ENCODE data around the gene MUC5AC.
"Not testable (repeated sequence)": the region's sequence is repeated elsewhere in the genome, so short reads cannot be mapped to it uniquely, and the experiment has no call there.

The MUC5AC gene

DNA sequence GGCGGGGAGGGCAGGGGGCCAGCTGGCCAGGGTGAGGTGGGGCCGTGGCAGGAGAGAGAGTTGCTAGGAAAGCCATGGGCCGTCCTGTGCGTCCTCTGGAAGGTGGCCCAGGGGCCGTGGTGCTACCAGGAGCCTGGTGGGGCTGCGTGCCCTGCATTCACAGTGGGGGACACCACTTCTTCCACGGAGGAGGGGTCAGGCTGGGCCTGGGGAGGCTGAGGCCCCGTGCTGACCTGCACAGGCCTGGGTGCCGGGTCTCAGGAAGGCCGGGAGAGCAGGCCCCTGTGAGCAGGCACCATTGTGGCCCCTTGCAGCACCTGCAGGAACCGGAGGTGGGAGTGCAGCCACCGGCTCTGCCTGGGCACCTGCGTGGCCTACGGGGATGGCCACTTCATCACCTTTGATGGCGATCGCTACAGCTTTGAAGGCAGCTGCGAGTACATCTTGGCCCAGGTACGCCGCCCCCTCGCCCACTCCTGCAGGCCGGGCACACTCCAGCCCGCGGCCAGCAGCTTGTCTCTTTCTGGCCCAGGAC lies 77.1 kb downstream of the MUC5AC start:
- DNase-seq (ENCODE audit: low read depth in 2 of 2, low spot score in 1 of 2): no peak

DNA sequence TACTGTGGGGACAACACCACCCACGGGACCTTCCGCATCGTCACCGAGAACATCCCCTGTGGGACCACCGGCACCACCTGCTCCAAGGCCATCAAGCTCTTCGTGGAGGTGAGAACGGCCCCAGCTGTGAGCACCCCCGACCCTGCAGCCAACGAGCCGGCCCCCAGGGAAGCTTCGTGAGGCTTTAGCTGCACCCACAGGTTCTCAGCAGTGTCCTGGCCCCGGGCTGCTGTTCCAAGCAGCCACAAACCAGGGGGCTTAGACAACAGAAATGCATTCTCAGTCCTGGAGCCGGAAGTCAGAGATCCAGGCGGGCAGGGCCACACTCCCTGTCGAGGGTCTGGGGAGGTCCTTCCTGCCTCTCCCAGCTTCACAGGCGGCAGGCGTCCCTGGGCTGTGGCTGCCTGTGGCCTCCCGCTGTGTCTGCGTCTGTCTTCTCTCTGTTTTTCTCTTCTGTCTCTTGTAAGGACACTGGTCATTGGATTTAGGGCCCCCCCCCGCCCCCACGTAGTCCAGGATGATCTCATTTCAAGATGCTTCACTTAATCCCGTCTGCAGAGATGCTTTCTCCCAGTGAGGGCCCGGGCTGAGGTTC lies 77.7 kb downstream of the MUC5AC start:
- no peak for DNase-seq (ENCODE audit: low read depth in 2 of 2, low spot score in 1 of 2)

- no peak for DNase-seq (ENCODE audit: low read depth in 2 of 2, low spot score in 1 of 2)
Measured at GRCh38 chr11:1235901-1236315, 78.2 kb downstream of the MUC5AC start.

GRCh38 chr11:1236316-1237127 lies 78.8 kb downstream of the MUC5AC start:
- no peak for DNase-seq (ENCODE audit: low read depth in 2 of 2, low spot score in 1 of 2)

DNA sequence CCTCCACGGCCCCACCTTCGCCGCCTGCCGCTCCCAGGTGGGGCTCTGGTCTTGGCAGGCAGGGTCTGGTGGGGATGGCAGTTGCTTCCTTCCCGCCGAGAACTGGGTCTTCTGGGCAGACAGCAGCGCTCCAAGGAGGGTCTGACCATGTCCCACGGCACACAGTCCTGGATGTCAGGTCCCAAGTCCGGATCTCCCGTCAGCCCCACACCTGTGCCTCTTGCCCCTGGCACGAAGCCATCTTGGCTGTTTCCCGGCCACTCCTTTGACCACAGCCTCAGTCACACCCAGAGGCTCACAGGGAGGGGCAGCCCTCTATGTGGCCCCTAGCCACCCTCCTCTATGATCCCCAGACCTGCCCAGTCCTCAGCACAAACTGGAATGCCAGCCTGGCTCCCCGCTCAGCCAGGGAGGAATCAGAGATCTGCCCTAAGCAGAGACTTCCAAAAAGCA lies 79.4 kb downstream of the MUC5AC start:
- no peak for DNase-seq (ENCODE audit: low read depth in 2 of 2, low spot score in 1 of 2)

DNA sequence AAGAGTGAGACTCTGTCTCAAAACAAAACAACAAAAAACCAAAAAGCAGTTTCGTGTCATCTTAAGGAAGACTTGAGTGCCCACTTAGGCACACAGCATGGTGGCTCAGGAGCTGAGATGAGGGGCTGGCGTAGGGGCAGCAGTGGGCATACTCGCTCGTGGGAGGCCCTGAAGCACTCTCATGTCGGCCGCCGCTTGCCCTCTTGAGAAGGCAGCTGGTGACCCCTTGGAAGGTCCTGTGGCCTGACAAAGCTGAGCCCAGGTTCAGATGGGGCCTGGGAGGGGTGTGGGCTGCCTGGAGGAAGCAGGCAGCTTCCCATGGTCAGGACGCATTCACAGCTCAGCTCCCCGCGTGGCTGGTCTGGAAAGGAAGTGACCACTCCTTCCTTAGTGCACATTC lies 80.1 kb downstream of the MUC5AC start:
- DNase-seq (ENCODE audit: low read depth in 2 of 2, low spot score in 1 of 2): no peak

GRCh38 chr11:1238767-1239595 lies 81.2 kb downstream of the MUC5AC start:
- no peak for DNase-seq (ENCODE audit: low read depth in 2 of 2, low spot score in 1 of 2)

DNA sequence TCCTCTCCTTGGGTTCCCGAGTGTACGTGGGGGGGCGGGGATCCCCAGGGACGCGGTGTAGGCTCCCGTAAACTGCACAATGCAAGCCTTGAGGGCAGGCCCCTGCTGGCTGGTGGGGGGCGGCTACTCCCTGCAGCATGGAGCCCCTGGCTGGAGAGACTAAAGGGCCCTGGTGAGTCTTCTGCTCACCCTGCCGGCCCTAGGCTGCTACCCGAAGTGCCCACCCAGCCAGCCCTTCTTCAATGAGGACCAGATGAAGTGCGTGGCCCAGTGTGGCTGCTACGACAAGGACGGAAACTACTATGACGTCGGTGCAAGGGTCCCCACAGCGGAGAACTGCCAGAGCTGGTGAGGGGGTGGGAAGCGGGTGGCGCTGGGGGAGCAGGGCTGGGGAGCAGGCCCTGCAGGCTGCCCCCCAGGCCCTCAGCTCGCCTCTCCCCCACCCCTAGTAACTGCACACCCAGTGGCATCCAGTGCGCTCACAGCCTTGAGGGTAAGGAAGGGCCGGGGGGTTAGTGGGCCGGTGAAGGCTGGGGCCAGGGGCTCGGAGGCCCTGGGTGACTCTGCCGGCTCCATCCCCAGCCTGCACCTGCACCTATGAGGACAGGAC lies 81.9 kb downstream of the MUC5AC start:
- DNase-seq (ENCODE audit: low read depth in 2 of 2, low spot score in 1 of 2): no peak

GRCh38 chr11:1240771-1241170 lies 83.0 kb downstream of the MUC5AC start:
- no peak for DNase-seq (ENCODE audit: low read depth in 2 of 2, low spot score in 1 of 2)

- no peak for DNase-seq (ENCODE audit: low read depth in 2 of 2, low spot score in 1 of 2)
Measured at GRCh38 chr11:1241706-1242105, 84.0 kb downstream of the MUC5AC start.

DNA sequence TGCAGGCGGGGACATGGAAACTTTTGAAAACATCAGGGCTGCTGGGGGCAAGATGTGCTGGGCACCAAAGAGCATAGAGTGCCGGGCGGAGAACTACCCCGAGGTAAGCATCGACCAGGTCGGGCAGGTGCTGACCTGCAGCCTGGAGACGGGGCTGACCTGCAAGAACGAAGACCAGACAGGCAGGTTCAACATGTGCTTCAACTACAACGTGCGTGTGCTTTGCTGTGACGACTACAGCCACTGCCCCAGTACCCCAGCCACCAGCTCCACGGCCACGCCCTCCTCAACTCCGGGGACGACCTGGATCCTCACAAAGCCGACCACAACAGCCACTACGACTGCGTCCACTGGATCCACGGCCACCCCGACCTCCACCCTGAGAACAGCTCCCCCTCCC lies 84.5 kb downstream of the MUC5AC start:
- DNase-seq (ENCODE audit: low read depth in 2 of 2, low spot score in 1 of 2): no peak

DNA sequence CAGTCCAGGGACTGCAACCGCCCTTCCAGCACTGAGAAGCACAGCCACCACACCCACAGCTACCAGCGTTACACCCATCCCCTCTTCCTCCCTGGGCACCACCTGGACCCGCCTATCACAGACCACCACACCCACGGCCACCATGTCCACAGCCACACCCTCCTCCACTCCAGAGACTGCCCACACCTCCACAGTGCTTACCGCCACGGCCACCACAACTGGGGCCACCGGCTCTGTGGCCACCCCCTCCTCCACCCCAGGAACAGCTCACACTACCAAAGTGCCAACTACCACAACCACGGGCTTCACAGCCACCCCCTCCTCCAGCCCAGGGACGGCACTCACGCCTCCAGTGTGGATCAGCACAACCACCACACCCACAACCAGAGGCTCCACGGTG lies 85.0 kb downstream of the MUC5AC start:
- DNase-seq (ENCODE audit: low read depth in 2 of 2, low spot score in 1 of 2): not testable (repeated sequence)

DNA sequence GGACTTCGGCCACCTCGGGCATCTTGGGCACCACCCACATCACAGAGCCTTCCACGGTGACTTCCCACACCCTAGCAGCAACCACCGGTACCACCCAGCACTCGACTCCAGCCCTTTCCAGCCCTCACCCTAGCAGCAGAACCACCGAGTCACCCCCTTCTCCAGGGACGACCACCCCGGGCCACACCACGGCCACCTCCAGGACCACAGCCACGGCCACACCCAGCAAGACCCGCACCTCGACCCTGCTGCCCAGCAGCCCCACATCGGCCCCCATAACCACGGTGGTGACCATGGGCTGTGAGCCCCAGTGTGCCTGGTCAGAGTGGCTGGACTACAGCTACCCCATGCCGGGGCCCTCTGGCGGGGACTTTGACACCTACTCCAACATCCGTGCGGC lies 85.8 kb downstream of the MUC5AC start:
- DNase-seq (ENCODE audit: low read depth in 2 of 2, low spot score in 1 of 2): not testable (repeated sequence)

- DNase-seq (ENCODE audit: low read depth in 2 of 2, low spot score in 1 of 2): not testable (repeated sequence)
Measured at GRCh38 chr11:1244557-1244956, 86.8 kb downstream of the MUC5AC start.

- DNase-seq (ENCODE audit: low read depth in 2 of 2, low spot score in 1 of 2): not testable (repeated sequence)
Measured at GRCh38 chr11:1245717-1246116, 88.0 kb downstream of the MUC5AC start.

DNA sequence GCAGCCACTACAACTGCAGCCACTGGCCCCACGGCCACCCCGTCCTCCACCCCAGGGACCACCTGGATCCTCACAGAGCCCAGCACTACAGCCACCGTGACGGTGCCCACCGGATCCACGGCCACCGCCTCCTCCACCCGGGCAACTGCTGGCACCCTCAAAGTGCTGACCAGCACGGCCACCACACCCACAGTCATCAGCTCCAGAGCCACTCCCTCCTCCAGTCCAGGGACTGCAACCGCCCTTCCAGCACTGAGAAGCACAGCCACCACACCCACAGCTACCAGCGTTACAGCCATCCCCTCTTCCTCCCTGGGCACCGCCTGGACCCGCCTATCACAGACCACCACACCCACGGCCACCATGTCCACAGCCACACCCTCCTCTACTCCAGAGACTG lies 88.5 kb downstream of the MUC5AC start:
- DNase-seq (ENCODE audit: low read depth in 2 of 2, low spot score in 1 of 2): not testable (repeated sequence)

GRCh38 chr11:1247026-1247425 lies 89.3 kb downstream of the MUC5AC start:
- not testable (repeated sequence) for DNase-seq (ENCODE audit: low read depth in 2 of 2, low spot score in 1 of 2)

DNA sequence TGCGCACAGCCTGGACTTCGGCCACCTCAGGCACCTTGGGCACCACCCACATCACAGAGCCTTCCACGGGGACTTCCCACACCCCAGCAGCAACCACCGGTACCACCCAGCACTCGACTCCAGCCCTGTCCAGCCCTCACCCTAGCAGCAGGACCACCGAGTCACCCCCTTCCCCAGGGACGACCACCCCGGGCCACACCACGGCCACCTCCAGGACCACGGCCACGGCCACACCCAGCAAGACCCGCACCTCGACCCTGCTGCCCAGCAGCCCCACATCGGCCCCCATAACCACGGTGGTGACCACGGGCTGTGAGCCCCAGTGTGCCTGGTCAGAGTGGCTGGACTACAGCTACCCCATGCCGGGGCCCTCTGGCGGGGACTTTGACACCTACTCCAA lies 91.2 kb downstream of the MUC5AC start:
- DNase-seq (ENCODE audit: low read depth in 2 of 2, low spot score in 1 of 2): not testable (repeated sequence)

DNA sequence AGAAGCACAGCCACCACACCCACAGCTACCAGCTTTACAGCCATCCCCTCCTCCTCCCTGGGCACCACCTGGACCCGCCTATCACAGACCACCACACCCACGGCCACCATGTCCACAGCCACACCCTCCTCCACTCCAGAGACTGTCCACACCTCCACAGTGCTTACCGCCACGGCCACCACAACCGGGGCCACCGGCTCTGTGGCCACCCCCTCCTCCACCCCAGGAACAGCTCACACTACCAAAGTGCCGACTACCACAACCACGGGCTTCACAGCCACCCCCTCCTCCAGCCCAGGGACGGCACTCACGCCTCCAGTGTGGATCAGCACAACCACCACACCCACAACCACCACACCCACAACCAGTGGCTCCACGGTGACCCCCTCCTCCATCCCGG lies 92.7 kb downstream of the MUC5AC start:
- DNase-seq (ENCODE audit: low read depth in 2 of 2, low spot score in 1 of 2): not testable (repeated sequence)
